ENCODE measurements around the gene SEMA6B.

- no peak for TF ChIP-seq CTCF (IDR thresholded peaks at IDR 0.05; ENCODE audit: poor library complexity)
- TF ChIP-seq EZH2 (IDR thresholded peaks at IDR 0.05; ENCODE audit: borderline replicate concordance): no peak
- TF ChIP-seq EZH2phosphoT487 (IDR thresholded peaks at IDR 0.05; ENCODE audit: low read depth, severe bottlenecking, unreplicated experiment): no peak
Measured at GRCh38 chr19:4517451-4518057, 41.9 kb downstream of the SEMA6B start.

All from hepatocyte (in vitro differentiated cells).